ENCODE measurements around the gene CDK14. TPM values are rescaled to one million over a fixed set of nuclear protein-coding genes. Genes with fewer than 3 reads are reported as not detected.

The CDK14 gene
- total RNA-seq, 1 experiment from 2014 or later = 39.1 TPM

DNA sequence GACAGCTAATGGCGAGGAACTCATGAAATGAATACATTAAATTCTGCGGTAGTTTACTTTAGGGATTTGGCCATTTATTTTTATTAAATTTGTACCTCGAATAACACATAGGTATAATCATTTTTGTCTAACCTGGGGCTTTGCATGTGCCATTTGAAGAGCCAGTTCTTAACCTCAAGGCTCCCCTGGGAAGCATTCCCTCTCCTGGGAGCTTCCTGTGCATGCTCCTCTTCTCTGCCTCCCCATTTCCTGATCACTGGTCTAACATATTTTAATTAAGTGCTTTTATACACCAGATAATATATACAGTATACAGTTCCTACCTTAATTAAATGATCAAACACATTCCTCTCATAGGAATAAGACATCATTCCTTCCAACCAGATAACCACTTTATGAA lies 484.2 kb downstream of the CDK14 start:
- BruUV-seq (replicated peaks) = no TSS peak
- no peak overlapping the region for H2AFZ ChIP-seq
- intact Hi-C loops (cut with micrococcal nuclease; ENCODE audit: unreplicated experiment) = no loop called here

GRCh38 chr7:91082038-91082437 lies 485.9 kb downstream of the CDK14 start:
- Histone ChIP-seq H3K9me3 (ENCODE audit: insufficient read depth, low read depth) (no peaks in the 10 kb centered on the region; the same call in 1 of the 2 replicates), H3K79me2 (ENCODE audit: low read depth) (no peaks in the 10 kb centered on the region), H2AFZ (no peak overlapping the region), H3K36me3 (ENCODE audit: low read depth) (no peaks in the 10 kb centered on the region), H3K4me2 (no peak overlapping the region), H3K4me3 (no peak overlapping the region), H3K4me1 (replicated peaks; ENCODE audit: insufficient read depth) (no peaks in the 10 kb centered on the region), H3F3A (ENCODE audit: insufficient read depth, low read depth) (no peaks in the 10 kb centered on the region), H3K27ac (no peak overlapping the region), H4K20me1 (ENCODE audit: insufficient read depth) (no peaks in the 10 kb centered on the region), H3K9me2 (ENCODE audit: insufficient read depth) (no peaks in the 10 kb centered on the region), H3K27me3 (ENCODE audit: insufficient read depth, low read depth) (no peaks in the 10 kb centered on the region)
- intact Hi-C loops (cut with micrococcal nuclease; ENCODE audit: unreplicated experiment) = loop anchor here (2.0 kb wide), 1 partner anchor 799 kb away; the partner anchor contains the start of gene MTERF1
- no peak for DNase-seq
- no peak for TF ChIP-seq EZH2 (IDR thresholded peaks at IDR 0.05; ENCODE audit: low read depth)
- TF ChIP-seq, protein P1, sequence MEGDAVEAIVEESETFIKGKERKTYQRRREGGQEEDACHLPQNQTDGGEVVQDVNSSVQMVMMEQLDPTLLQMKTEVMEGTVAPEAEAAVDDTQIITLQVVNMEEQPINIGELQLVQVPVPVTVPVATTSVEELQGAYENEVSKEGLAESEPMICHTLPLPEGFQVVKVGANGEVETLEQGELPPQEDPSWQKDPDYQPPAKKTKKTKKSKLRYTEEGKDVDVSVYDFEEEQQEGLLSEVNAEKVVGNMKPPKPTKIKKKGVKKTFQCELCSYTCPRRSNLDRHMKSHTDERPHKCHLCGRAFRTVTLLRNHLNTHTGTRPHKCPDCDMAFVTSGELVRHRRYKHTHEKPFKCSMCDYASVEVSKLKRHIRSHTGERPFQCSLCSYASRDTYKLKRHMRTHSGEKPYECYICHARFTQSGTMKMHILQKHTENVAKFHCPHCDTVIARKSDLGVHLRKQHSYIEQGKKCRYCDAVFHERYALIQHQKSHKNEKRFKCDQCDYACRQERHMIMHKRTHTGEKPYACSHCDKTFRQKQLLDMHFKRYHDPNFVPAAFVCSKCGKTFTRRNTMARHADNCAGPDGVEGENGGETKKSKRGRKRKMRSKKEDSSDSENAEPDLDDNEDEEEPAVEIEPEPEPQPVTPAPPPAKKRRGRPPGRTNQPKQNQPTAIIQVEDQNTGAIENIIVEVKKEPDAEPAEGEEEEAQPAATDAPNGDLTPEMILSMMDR (conservative IDR thresholded peaks at IDR 0.05) = no peak
- ChIA-PET POLR2A (ENCODE audit: unreplicated experiment) (no interaction called here), CTCF (no interaction called here)
- BruUV-seq (replicated peaks) = no TSS peak

More for the DNA sequence above, 484.2 kb downstream of the CDK14 start:
- TF ChIP-seq, protein P1 (conservative IDR thresholded peaks at IDR 0.05) = no peak
- TF ChIP-seq EZH2 (IDR thresholded peaks at IDR 0.05; ENCODE audit: low read depth) = no peak
- DNase-seq = no peak
- CTCF ChIA-PET = no interaction called here
- Histone ChIP-seq H3K4me2 (no peak overlapping the region), H4K20me1 (ENCODE audit: insufficient read depth) (no peaks in the 10 kb centered on the region), H3K4me3 (no peak overlapping the region), H3K36me3 (ENCODE audit: low read depth) (no peaks in the 10 kb centered on the region), H3K9me2 (ENCODE audit: insufficient read depth) (no peaks in the 10 kb centered on the region), H3K27me3 (ENCODE audit: insufficient read depth, low read depth) (no peaks in the 10 kb centered on the region), H3K9me3 (ENCODE audit: insufficient read depth, low read depth) (no peaks in the 10 kb centered on the region; the same call in 1 of the 2 replicates), H3K27ac (no peak overlapping the region), H3K79me2 (ENCODE audit: low read depth) (no peaks in the 10 kb centered on the region), H3K4me1 (replicated peaks; ENCODE audit: insufficient read depth) (no peaks in the 10 kb centered on the region), H3F3A (ENCODE audit: insufficient read depth, low read depth) (no peaks in the 10 kb centered on the region)
- POLR2A ChIA-PET (ENCODE audit: unreplicated experiment) = no interaction called here

DNA sequence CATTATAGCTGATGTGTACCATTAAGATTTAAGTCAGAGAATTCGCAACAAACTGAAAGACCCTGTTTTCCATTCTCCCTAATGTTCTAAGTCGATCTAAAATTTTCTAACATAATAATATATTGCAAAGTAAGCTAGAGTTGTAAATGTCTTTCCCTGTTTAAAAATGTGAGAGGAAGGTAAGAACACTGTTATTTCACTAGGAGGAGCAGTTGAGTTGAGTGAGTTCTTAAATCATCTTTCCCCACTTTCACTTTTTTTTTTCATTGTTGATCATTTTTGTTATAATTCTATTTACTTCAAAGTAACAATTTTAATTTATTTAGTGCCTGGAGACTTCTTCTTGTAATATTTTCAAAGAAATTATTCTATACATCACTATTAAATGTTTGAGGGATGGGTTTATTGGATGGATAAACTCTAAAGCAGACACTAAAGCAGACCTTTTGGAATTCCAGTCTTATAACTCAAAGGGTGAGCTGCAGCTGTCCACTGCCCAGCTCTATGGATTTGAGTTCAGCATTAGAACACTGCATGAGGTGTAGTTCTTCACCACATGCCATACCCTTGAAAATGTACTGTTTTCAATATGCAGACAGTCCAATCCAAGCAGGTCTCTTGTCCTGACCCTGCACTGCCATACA lies 486.9 kb downstream of the CDK14 start:
- POLR2A ChIA-PET (ENCODE audit: unreplicated experiment) = no interaction called here

More for the DNA sequence above, 486.9 kb downstream of the CDK14 start:
- Histone ChIP-seq H3F3A (ENCODE audit: insufficient read depth, low read depth) (no peaks in the 10 kb centered on the region), H3K36me3 (ENCODE audit: low read depth) (no peaks in the 10 kb centered on the region), H3K27me3 (ENCODE audit: insufficient read depth, low read depth) (no peaks in the 10 kb centered on the region), H3K9me3 (ENCODE audit: insufficient read depth, low read depth) (no peaks in the 10 kb centered on the region; the same call in 1 of the 2 replicates), H3K4me1 (replicated peaks; ENCODE audit: insufficient read depth) (no peaks in the 10 kb centered on the region), H3K9me2 (ENCODE audit: insufficient read depth) (no peaks in the 10 kb centered on the region), H4K20me1 (ENCODE audit: insufficient read depth) (no peaks in the 10 kb centered on the region), H3K4me2 (no peak overlapping the region), H2AFZ (no peak overlapping the region), H3K79me2 (ENCODE audit: low read depth) (no peaks in the 10 kb centered on the region), H3K4me3 (no peak overlapping the region), H3K27ac (no peak overlapping the region)
- no peak for DNase-seq
- intact Hi-C loops (cut with micrococcal nuclease; ENCODE audit: unreplicated experiment) = loop anchor here (1.0 to 2.0 kb wide), 2 partner anchors 702 to 798 kb away; partner anchors contain the start of gene MTERF1
- no TSS peak for BruUV-seq (replicated peaks)
- no peak for TF ChIP-seq EZH2 (IDR thresholded peaks at IDR 0.05; ENCODE audit: low read depth)
- TF ChIP-seq, protein P1 (conservative IDR thresholded peaks at IDR 0.05) = peak; percentile 62
- CTCF ChIA-PET = interaction anchor here (0.6 to 0.7 kb wide), 3 partner anchors 701 to 1366 kb away, joined by 3 to 4 read pairs (median 3); no protein-coding TSS in a partner anchor
